Neural crest cell (in vitro differentiated cells): Measurements from ENCODE around the gene ZNF296. TPM values are rescaled to one million over a fixed set of nuclear protein-coding genes. Genes with fewer than 3 reads are reported as not detected.
"Not testable (repeated sequence)": the region's sequence is repeated elsewhere in the genome, so short reads cannot be mapped to it uniquely, and the experiment has no call there.

ENCODE experiments used
- DNase-seq: peaks from one replicate; pipeline ENCODE4 v3.0.0; 2021; ENCODE audit warnings: low read depth, mixed read lengths, low spot score
- H3K27ac Mint-ChIP-seq: one replicate; pipeline ENCODE4 v1.8.0; 2021; ENCODE audit warnings: mild to moderate bottlenecking, mixed read lengths; ENCODE audit not compliant: unreplicated experiment
- H3K27me3 Mint-ChIP-seq: 2 replicates; pipeline ENCODE4 v1.8.0; 2021; ENCODE audit warnings: low read depth, mild to moderate bottlenecking, mixed read lengths
- H3K36me3 Mint-ChIP-seq: 2 replicates; pipeline ENCODE4 v1.8.0; 2021; ENCODE audit warnings: low read depth, mild to moderate bottlenecking, mixed read lengths
- H3K4me1 Mint-ChIP-seq: 2 replicates; pipeline ENCODE4 v1.8.0; 2021; ENCODE audit warnings: mixed read lengths
- H3K4me3 Mint-ChIP-seq: one replicate; pipeline ENCODE4 v1.8.0; 2021; ENCODE audit warnings: mild to moderate bottlenecking, mixed read lengths
- H3K9me3 Mint-ChIP-seq: 2 replicates; pipeline ENCODE4 v1.8.0; 2021; ENCODE audit warnings: mixed read lengths
- CTCF ChIP-seq: fragments of 200-600 bp; sonication (generic); conservative IDR thresholded peaks from 2 replicates; pipeline ENCODE4 v1.5.0; 2021; ENCODE audit warnings: antibody characterized with exemption, mild to moderate bottlenecking
- total RNA-seq: library from RNA; stranded (reverse); gene quantifications from 2 replicates; pipeline ENCODE4 v1.2.1, GENCODE V29; 2021

The ZNF296 gene
- total RNA-seq, 1 donor from 2014 or later, result 1.2 TPM

- no peaks in the 10 kb centered on the region for H3K27me3 Mint-ChIP-seq
- peaks cover 4% of the 10 kb centered on the region for H3K4me1 Mint-ChIP-seq
- no peak for DNase-seq
- no peak for TF ChIP-seq CTCF
- no peak overlapping the region for H3K4me3 Mint-ChIP-seq
- H3K9me3 Mint-ChIP-seq, result no peaks in the 10 kb centered on the region
- H3K36me3 Mint-ChIP-seq, result no peaks in the 10 kb centered on the region
- H3K27ac Mint-ChIP-seq, result no peak overlapping the region
Measured at GRCh38 chr19:45121827-45122345, 45.6 kb upstream of the ZNF296 start.

- Mint-ChIP-seq H3K27ac (no peak overlapping the region), H3K9me3 (no peaks in the 10 kb centered on the region), H3K36me3 (no peaks in the 10 kb centered on the region), H3K4me1 (peaks cover 5% of the 10 kb centered on the region), H3K4me3 (no peak overlapping the region), H3K27me3 (no peaks in the 10 kb centered on the region)
- DNase-seq, result no peak
- TF ChIP-seq CTCF, result no peak
Measured at GRCh38 chr19:45119582-45119981, 43.3 kb upstream of the ZNF296 start.

GRCh38 chr19:45118591-45119355 lies 42.5 kb upstream of the ZNF296 start:
- not testable (repeated sequence) for H3K4me3 Mint-ChIP-seq, H3K36me3 Mint-ChIP-seq, H3K9me3 Mint-ChIP-seq, H3K4me1 Mint-ChIP-seq, H3K27ac Mint-ChIP-seq, DNase-seq, H3K27me3 Mint-ChIP-seq

- Mint-ChIP-seq H3K27me3 (no peaks in the 10 kb centered on the region), H3K27ac (no peak overlapping the region), H3K9me3 (no peaks in the 10 kb centered on the region), H3K4me1 (peaks cover 5% of the 10 kb centered on the region), H3K36me3 (no peaks in the 10 kb centered on the region), H3K4me3 (no peak overlapping the region)
- no peak for TF ChIP-seq CTCF
- DNase-seq, result no peak
Measured at GRCh38 chr19:45118106-45118505, 41.8 kb upstream of the ZNF296 start.

GRCh38 chr19:45117671-45118070 lies 41.4 kb upstream of the ZNF296 start:
- H3K4me1 Mint-ChIP-seq, result peaks cover 5% of the 10 kb centered on the region
- no peaks in the 10 kb centered on the region for H3K27me3 Mint-ChIP-seq
- H3K36me3 Mint-ChIP-seq, result no peaks in the 10 kb centered on the region
- no peak overlapping the region for H3K4me3 Mint-ChIP-seq
- no peak for DNase-seq
- no peak overlapping the region for H3K27ac Mint-ChIP-seq
- no peak for TF ChIP-seq CTCF
- H3K9me3 Mint-ChIP-seq, result no peaks in the 10 kb centered on the region

GRCh38 chr19:45117167-45117594 lies 40.9 kb upstream of the ZNF296 start:
- H3K27me3 Mint-ChIP-seq, result no peaks in the 10 kb centered on the region
- H3K4me1 Mint-ChIP-seq, result peaks cover 5% of the 10 kb centered on the region
- no peak overlapping the region for H3K4me3 Mint-ChIP-seq
- no peak for TF ChIP-seq CTCF
- no peaks in the 10 kb centered on the region for H3K9me3 Mint-ChIP-seq
- no peaks in the 10 kb centered on the region for H3K36me3 Mint-ChIP-seq
- no peak for DNase-seq
- no peak overlapping the region for H3K27ac Mint-ChIP-seq
